ENCODE data around the gene GNRH2. TPM values are rescaled to one million over a fixed set of nuclear protein-coding genes. Genes with fewer than 3 reads are reported as not detected.
"Not testable (repeated sequence)": the region's sequence is repeated elsewhere in the genome, so short reads cannot be mapped to it uniquely, and the experiment has no call there.

GNRH2 gene
- total RNA-seq, 1 donor from 2014 or later, result 1.6 TPM

GRCh38 chr20:3047486-3048419 lies 4.3 kb downstream of the GNRH2 start:
- TF ChIP-seq CTCF (IDR thresholded peaks at IDR 0.05; ENCODE audit: unreplicated experiment), result no peak
- no peaks in the 10 kb centered on the region for H3K9me3 Mint-ChIP-seq
- H3K4me3 Mint-ChIP-seq, result peak overlapping the region; percentile 89
- H3K27ac Mint-ChIP-seq, result no peak overlapping the region
- peaks cover 16% of the 10 kb centered on the region for H3K36me3 Mint-ChIP-seq
- DNase-seq (ENCODE audit: low spot score in 2 of 2, unreplicated experiment in 2 of 2), result no peak
- peaks cover 13% of the 10 kb centered on the region for H3K4me1 Mint-ChIP-seq
- no peaks in the 10 kb centered on the region for H3K27me3 Mint-ChIP-seq (ENCODE audit: low read depth)

- Mint-ChIP-seq H3K4me1 (peaks cover 6% of the 10 kb centered on the region), H3K36me3 (peaks cover 16% of the 10 kb centered on the region), H3K27ac (no peak overlapping the region), H3K27me3 (ENCODE audit: low read depth) (no peaks in the 10 kb centered on the region), H3K9me3 (no peaks in the 10 kb centered on the region), H3K4me3 (no peak overlapping the region)
- TF ChIP-seq CTCF (IDR thresholded peaks at IDR 0.05; ENCODE audit: unreplicated experiment), result no peak
- no peak for DNase-seq (ENCODE audit: low spot score in 2 of 2, unreplicated experiment in 2 of 2)
Observed at GRCh38 chr20:3051385-3052019, 8.1 kb downstream of the GNRH2 start.

GRCh38 chr20:3059489-3059888 lies 16.1 kb downstream of the GNRH2 start:
- no peaks in the 10 kb centered on the region for H3K36me3 Mint-ChIP-seq
- DNase-seq (ENCODE audit: low spot score in 2 of 2, unreplicated experiment in 2 of 2), result no peak
- H3K27me3 Mint-ChIP-seq (ENCODE audit: low read depth), result peaks cover 1% of the 10 kb centered on the region
- no peak for TF ChIP-seq CTCF (IDR thresholded peaks at IDR 0.05; ENCODE audit: unreplicated experiment)
- H3K9me3 Mint-ChIP-seq, result no peaks in the 10 kb centered on the region
- H3K4me1 Mint-ChIP-seq, result no peaks in the 10 kb centered on the region
- no peak overlapping the region for H3K4me3 Mint-ChIP-seq
- no peak overlapping the region for H3K27ac Mint-ChIP-seq

- not testable (repeated sequence) for H3K9me3 Mint-ChIP-seq; H3K36me3 Mint-ChIP-seq; H3K27me3 Mint-ChIP-seq (ENCODE audit: low read depth)
Observed at GRCh38 chr20:3064119-3064518, 20.7 kb downstream of the GNRH2 start.

GRCh38 chr20:3067139-3068014 lies 24.0 kb downstream of the GNRH2 start:
- no peak overlapping the region for H3K27ac Mint-ChIP-seq
- no peak overlapping the region for H3K4me3 Mint-ChIP-seq
- peaks cover 2% of the 10 kb centered on the region for H3K4me1 Mint-ChIP-seq
- no peaks in the 10 kb centered on the region for H3K9me3 Mint-ChIP-seq
- no peaks in the 10 kb centered on the region for H3K36me3 Mint-ChIP-seq
- no peak for TF ChIP-seq CTCF (IDR thresholded peaks at IDR 0.05; ENCODE audit: unreplicated experiment)
- no peak for DNase-seq (ENCODE audit: low spot score in 2 of 2, unreplicated experiment in 2 of 2)
- H3K27me3 Mint-ChIP-seq (ENCODE audit: low read depth), result peaks cover 25% of the 10 kb centered on the region

More at GRCh38 chr20:3064119-3064518, 20.7 kb downstream of the GNRH2 start:
- H3K4me1 Mint-ChIP-seq; H3K4me3 Mint-ChIP-seq; DNase-seq (ENCODE audit: low spot score in 2 of 2, unreplicated experiment in 2 of 2); H3K27ac Mint-ChIP-seq: not testable (repeated sequence)
